Mucosa of rectum (tissue), 2 donors: Measurements from ENCODE around the gene TFB1M.
"Not testable (repeated sequence)": the region's sequence is repeated elsewhere in the genome, so short reads cannot be mapped to it uniquely, and the experiment has no call there.

Source experiments
- H3K27ac ChIP-seq, 2 donors: one replicate each; pipeline ENCODE4 v1.7.0; 2013; ENCODE audit warnings: inconsistent platforms in 2 of 2, low read depth in 2 of 2, low read length in 2 of 2
- H3K27me3 ChIP-seq, 2 donors: one replicate each; pipeline ENCODE4 v1.7.0; 2013; ENCODE audit warnings: low read length in 2 of 2; ENCODE audit not compliant: control insufficient read depth in 2 of 2, insufficient read depth in 2 of 2
- H3K36me3 ChIP-seq, 2 donors: one replicate each; pipeline ENCODE4 v1.7.0; 2013; ENCODE audit warnings: low read length in 2 of 2; ENCODE audit not compliant: control insufficient read depth in 2 of 2, insufficient read depth in 2 of 2
- H3K4me1 ChIP-seq, 2 donors: one replicate each; pipeline ENCODE4 v1.7.0; 2013; ENCODE audit warnings: low read length in 2 of 2, mild to moderate bottlenecking in 1 of 2; ENCODE audit not compliant: control insufficient read depth in 2 of 2, insufficient read depth in 2 of 2
- H3K4me3 ChIP-seq, 2 donors: one replicate each; pipeline ENCODE4 v1.7.0; 2013; ENCODE audit warnings: low read length in 2 of 2
- H3K9ac ChIP-seq, 2 donors: one replicate each; pipeline ENCODE4 v1.7.0; 2013; ENCODE audit warnings: low read length in 2 of 2, low read depth in 1 of 2, mild to moderate bottlenecking in 1 of 2
- H3K9me3 ChIP-seq, 2 donors: one replicate each; pipeline ENCODE4 v1.7.0; 2013; ENCODE audit warnings: low read length in 2 of 2; ENCODE audit not compliant: control insufficient read depth in 2 of 2
- donor health status: healthy.
- donor health status: Normal muscosa, but diverticular disease.

Gene TFB1M

DNA sequence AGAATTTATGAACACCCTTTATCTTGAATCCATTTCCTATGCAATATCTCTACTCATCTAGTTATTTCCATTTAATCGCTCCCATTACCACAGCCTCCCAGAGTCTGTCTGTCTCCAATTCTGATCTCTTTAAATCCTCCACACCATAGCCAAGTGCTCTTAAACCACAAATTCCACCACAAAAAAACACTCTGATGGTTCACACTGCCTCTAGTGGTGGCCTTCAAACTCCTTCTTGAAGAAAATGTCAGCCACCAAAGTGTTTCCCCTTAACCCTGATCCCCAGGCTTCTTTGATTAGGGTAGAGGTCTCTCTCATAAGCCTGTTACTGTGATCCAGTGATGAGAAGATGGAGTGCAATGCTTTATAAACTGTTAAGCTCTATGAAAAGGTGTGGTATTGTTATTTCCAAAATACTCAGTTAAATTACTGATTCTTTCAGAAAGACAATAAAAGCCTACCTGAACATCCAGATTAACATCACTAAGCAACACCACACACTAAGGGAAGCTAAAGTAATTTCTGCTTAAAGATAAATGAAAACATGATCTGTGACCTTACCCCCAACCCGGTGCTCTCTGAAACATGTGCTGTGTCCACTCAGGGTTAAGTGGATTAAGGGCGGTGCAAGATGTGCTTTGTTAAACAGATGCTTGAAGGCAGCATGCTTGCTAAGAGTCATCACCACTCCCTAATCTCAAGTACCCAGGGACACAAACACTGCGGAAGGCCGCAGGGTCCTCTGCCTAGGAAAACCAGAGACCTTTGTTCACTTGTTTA is 46.0 kb downstream of the TFB1M start:
- not testable (repeated sequence) for H3K9ac ChIP-seq, H3K4me3 ChIP-seq, H3K4me1 ChIP-seq, H3K36me3 ChIP-seq, H3K27me3 ChIP-seq, H3K27ac ChIP-seq, H3K9me3 ChIP-seq

GRCh38 chr6:155267411-155267810 is 46.9 kb downstream of the TFB1M start:
- no peaks in the 10 kb centered on the region for H3K9me3 ChIP-seq
- H3K4me1 ChIP-seq = no peaks in the 10 kb centered on the region
- H3K36me3 ChIP-seq = peaks cover 0 to 4% of the 10 kb centered on the region in 2 donors
- H3K4me3 ChIP-seq = no peak overlapping the region
- H3K27ac ChIP-seq = no peak overlapping the region
- no peak overlapping the region for H3K9ac ChIP-seq
- H3K27me3 ChIP-seq = no peaks in the 10 kb centered on the region

GRCh38 chr6:155265843-155266535 is 48.3 kb downstream of the TFB1M start:
- H3K36me3 ChIP-seq = peaks cover 4% of the 10 kb centered on the region in 2 donors
- H3K27me3 ChIP-seq = no peaks in the 10 kb centered on the region
- H3K4me1 ChIP-seq = no peaks in the 10 kb centered on the region
- no peak overlapping the region for H3K4me3 ChIP-seq
- H3K9ac ChIP-seq = no peak overlapping the region
- no peaks in the 10 kb centered on the region for H3K9me3 ChIP-seq
- H3K27ac ChIP-seq = no peak overlapping the region

- H3K9me3 ChIP-seq = no peaks in the 10 kb centered on the region
- no peak overlapping the region for H3K9ac ChIP-seq
- peaks cover 10 to 11% of the 10 kb centered on the region in 2 donors for H3K36me3 ChIP-seq
- peaks cover 0 to 2% of the 10 kb centered on the region in 2 donors for H3K4me1 ChIP-seq
- H3K27me3 ChIP-seq = no peaks in the 10 kb centered on the region
- no peak overlapping the region for H3K27ac ChIP-seq
- H3K4me3 ChIP-seq = no peak overlapping the region
Observed at GRCh38 chr6:155264693-155265320, 49.5 kb downstream of the TFB1M start.

DNA sequence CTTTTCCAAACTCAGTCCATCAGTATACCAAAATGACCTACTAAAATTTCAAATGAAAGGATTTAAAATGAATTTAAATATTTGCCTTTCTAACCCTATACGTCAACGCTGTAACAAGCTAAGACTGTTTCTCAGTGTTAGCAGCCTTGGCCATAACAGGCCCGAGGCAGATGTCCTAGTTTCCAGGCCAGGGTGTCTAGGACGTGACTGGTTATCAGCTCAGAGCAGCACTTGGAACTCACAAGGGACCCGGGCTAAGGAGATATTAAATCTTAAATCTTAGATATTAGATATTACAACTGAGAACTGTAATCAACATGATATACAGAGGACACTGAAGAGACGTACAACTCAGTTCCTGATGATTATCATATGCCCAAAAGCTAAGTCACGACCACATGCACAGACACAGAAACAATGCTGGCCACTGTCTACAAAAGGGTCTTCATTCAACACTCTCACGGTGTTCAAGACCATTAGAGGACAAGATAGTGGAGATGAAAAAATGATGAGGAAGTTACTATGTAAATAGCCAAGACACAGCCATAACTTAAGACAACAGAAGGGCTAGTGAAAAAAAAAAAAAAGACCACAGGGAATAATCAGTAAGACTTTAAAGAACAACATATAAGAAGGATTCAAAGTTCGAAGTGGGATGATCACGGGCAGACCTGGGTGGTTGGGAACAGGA is 50.8 kb downstream of the TFB1M start, which contains the start of gene CLDN20:
Gene CLDN20, plus strand, starts transcription at position 641 of the 691 bp plus-strand sequence. CDS start 11,707 bp downstream, outside the sequence.
- H3K36me3 ChIP-seq = peaks cover 23% of the 10 kb centered on the region in 2 donors
- H3K27me3 ChIP-seq = no peaks in the 10 kb centered on the region
- no peaks in the 10 kb centered on the region for H3K9me3 ChIP-seq
- H3K27ac ChIP-seq = no peak within 1 kb of the TSS
- peaks cover 0 to 2% of the 10 kb centered on the region in 2 donors for H3K4me1 ChIP-seq
- no peak within 1 kb of the TSS for H3K4me3 ChIP-seq
- no peak within 1 kb of the TSS for H3K9ac ChIP-seq

GRCh38 chr6:155262655-155263054 is 51.6 kb downstream of the TFB1M start:
- H3K9ac ChIP-seq = no peak overlapping the region
- H3K9me3 ChIP-seq = no peaks in the 10 kb centered on the region
- H3K4me1 ChIP-seq = peaks cover 0 to 2% of the 10 kb centered on the region in 2 donors
- H3K4me3 ChIP-seq = no peak overlapping the region
- H3K27me3 ChIP-seq = no peaks in the 10 kb centered on the region
- no peak overlapping the region for H3K27ac ChIP-seq
- peaks cover 25 to 29% of the 10 kb centered on the region in 2 donors for H3K36me3 ChIP-seq

GRCh38 chr6:155261111-155261900 is 53.0 kb downstream of the TFB1M start:
- Histone ChIP-seq H3K27ac (no peak overlapping the region), H3K9me3 (no peaks in the 10 kb centered on the region), H3K36me3 (peaks cover 36 to 37% of the 10 kb centered on the region in 2 donors), H3K9ac (no peak overlapping the region), H3K4me1 (peaks cover 0 to 2% of the 10 kb centered on the region in 2 donors), H3K27me3 (no peaks in the 10 kb centered on the region), H3K4me3 (no peak overlapping the region)

- peaks cover 39% of the 10 kb centered on the region in 2 donors for H3K36me3 ChIP-seq
- H3K27ac ChIP-seq = no peak overlapping the region
Observed at GRCh38 chr6:155260686-155261085, 53.6 kb downstream of the TFB1M start.

DNA sequence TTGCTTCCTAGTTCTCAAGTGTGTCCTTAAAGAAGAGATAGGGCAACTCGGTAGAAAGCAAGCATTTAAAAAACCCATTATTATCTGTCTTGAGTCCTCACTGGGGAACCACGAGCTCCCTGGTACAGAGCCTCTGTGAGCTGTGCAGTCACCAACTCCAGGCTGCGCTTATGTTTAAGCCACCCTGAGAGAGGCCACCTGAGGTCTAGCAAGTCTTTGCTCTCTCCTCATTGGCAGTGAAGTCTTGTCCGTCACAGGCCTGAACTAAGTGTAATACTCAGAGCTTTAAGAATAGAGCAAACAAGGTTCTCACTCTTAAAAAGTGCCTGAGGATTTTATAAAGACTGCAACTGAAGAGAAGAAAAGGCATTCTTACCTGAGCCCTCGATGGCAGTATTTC is 54.4 kb downstream of the TFB1M start:
- no peak overlapping the region for H3K27ac ChIP-seq
- no peaks in the 10 kb centered on the region for H3K9me3 ChIP-seq
- peaks cover 0 to 2% of the 10 kb centered on the region in 2 donors for H3K4me1 ChIP-seq
- H3K4me3 ChIP-seq = no peak overlapping the region
- H3K27me3 ChIP-seq = no peaks in the 10 kb centered on the region
- no peak overlapping the region for H3K9ac ChIP-seq
- peaks cover 39 to 41% of the 10 kb centered on the region in 2 donors for H3K36me3 ChIP-seq

More at GRCh38 chr6:155260686-155261085, 53.6 kb downstream of the TFB1M start:
- Histone ChIP-seq H3K9ac (no peak overlapping the region), H3K27me3 (no peaks in the 10 kb centered on the region), H3K4me1 (peaks cover 0 to 2% of the 10 kb centered on the region in 2 donors), H3K4me3 (no peak overlapping the region), H3K9me3 (no peaks in the 10 kb centered on the region)
